HEK293 (cell line): ENCODE results near the gene CCR5AS.

Experiments used
- CTCF ChIA-PET: fragments of 350-600 bp; formaldehyde crosslinking; extraction: SDS; loops from one replicate; lab custom pipeline; 2021; ENCODE audit warnings: antibody characterized with exemption; lab: Yijun Ruan, JAX
- POLR2A ChIA-PET: fragments of 300-600 bp; formaldehyde crosslinking; extraction: SDS; loops from one replicate; lab custom pipeline; 2020; ENCODE audit warnings: antibody characterized with exemption, inconsistent platforms; lab: Yijun Ruan, JAX
- H3K27ac ChIP-seq: fragments of 200-500 bp; sonication (Bioruptor generic); 2 replicates; pipeline ENCODE4 v1.5.1; 2014; ENCODE audit warnings: low read depth, low read length, control low read depth, inconsistent platforms; ENCODE audit errors: extremely low read depth
- H3K36me3 ChIP-seq, 2 experiments: fragments of 200-500 bp in 1 of 2; sonication (Bioruptor generic) in 1 of 2; 1 replicate in 1 of 2; 2 replicates in 1 of 2; pipeline ENCODE4 v1.5.1; 2014 to 2017; ENCODE audit warnings: inconsistent platforms in 2 of 2, low read length in 2 of 2; ENCODE audit not compliant: control insufficient read depth in 2 of 2, insufficient read depth in 1 of 2
- H3K4me1 ChIP-seq: fragments of 200-500 bp; sonication (Bioruptor generic); 2 replicates; pipeline ENCODE4 v1.5.1; 2014; ENCODE audit warnings: mild to moderate bottlenecking, low read length, inconsistent platforms; ENCODE audit not compliant: control insufficient read depth, insufficient read depth
- H3K4me3 ChIP-seq: 2 replicates; pipeline ENCODE4 v1.5.1; 2011; ENCODE audit warnings: low read depth, mild to moderate bottlenecking, control low read depth, low read length, moderate library complexity
- H3K9me3 ChIP-seq: fragments of 200-500 bp; sonication (Bioruptor generic); 2 replicates; pipeline ENCODE4 v1.5.1; 2014; ENCODE audit warnings: low read depth, low read length, inconsistent platforms; ENCODE audit not compliant: control insufficient read depth, insufficient read depth
- KLF7 ChIP-seq: fragments of 450-650 bp; formaldehyde crosslinking; IDR thresholded peaks from 2 replicates; pipeline ENCODE4 v1.5.1; 2016; ENCODE audit warnings: missing biosample characterization, missing genetic modification characterization, borderline replicate concordance
- OVOL3 ChIP-seq: fragments of 450-650 bp; formaldehyde crosslinking; IDR thresholded peaks from 2 replicates; pipeline ENCODE4 v1.5.1; 2016; ENCODE audit warnings: missing biosample characterization, missing genetic modification characterization
- PRDM2 ChIP-seq: fragments of 450-650 bp; formaldehyde crosslinking; IDR thresholded peaks from 2 replicates; pipeline ENCODE4 v1.5.1; 2016; ENCODE audit warnings: missing biosample characterization, missing genetic modification characterization, borderline replicate concordance
- REST ChIP-seq: fragments of 450-650 bp; formaldehyde crosslinking; IDR thresholded peaks from 2 replicates; pipeline ENCODE4 v1.5.1; 2016; ENCODE audit warnings: missing biosample characterization, missing genetic modification characterization
- YY1 ChIP-seq: fragments of 450-650 bp; formaldehyde crosslinking; IDR thresholded peaks from 2 replicates; pipeline ENCODE4 v1.5.1; 2018; ENCODE audit warnings: missing biosample characterization, missing genetic modification characterization
- ZBTB44 ChIP-seq: fragments of 450-650 bp; IDR thresholded peaks from 2 replicates; pipeline ENCODE4 v1.5.1; 2018; ENCODE audit warnings: missing biosample characterization, mild to moderate bottlenecking, missing genetic modification characterization
- ZFP69B ChIP-seq: fragments of 450-650 bp; formaldehyde crosslinking; IDR thresholded peaks from 2 replicates; pipeline ENCODE4 v1.5.1; 2016; ENCODE audit warnings: missing biosample characterization, missing genetic modification characterization
- ZNF202 ChIP-seq: fragments of 450-650 bp; formaldehyde crosslinking; IDR thresholded peaks from 2 replicates; pipeline ENCODE4 v1.5.1; 2016; ENCODE audit warnings: missing biosample characterization, missing genetic modification characterization, borderline replicate concordance
- ZNF223 ChIP-seq: fragments of 450-650 bp; formaldehyde crosslinking; IDR thresholded peaks from 2 replicates; pipeline ENCODE4 v1.5.1; 2016; ENCODE audit warnings: missing biosample characterization, missing genetic modification characterization
- ZNF266 ChIP-seq: fragments of 450-650 bp; formaldehyde crosslinking; IDR thresholded peaks from 2 replicates; pipeline ENCODE4 v1.5.1; 2016; ENCODE audit warnings: missing biosample characterization, missing genetic modification characterization, low read depth
- ZSCAN16 ChIP-seq: fragments of 450-650 bp; formaldehyde crosslinking; IDR thresholded peaks from 2 replicates; pipeline ENCODE4 v1.5.1; 2016; ENCODE audit warnings: missing biosample characterization, missing genetic modification characterization
- ZXDB ChIP-seq: fragments of 450-650 bp; formaldehyde crosslinking; IDR thresholded peaks from 2 replicates; pipeline ENCODE4 v1.5.1; 2016; ENCODE audit warnings: missing biosample characterization, missing genetic modification characterization

CCR5AS gene

GRCh38 chr3:46454209-46454595 is 47.3 kb upstream of the CCR5AS start (continued):
- TF ChIP-seq PRDM2 (tag by site-specific recombination) (no peak), OVOL3 (tag by site-specific recombination) (no peak), ZBTB44 (tag by site-specific recombination) (no peak), ZNF223 (no peak), KLF7 (no peak), ZXDB (tag by site-specific recombination) (no peak), ZNF266 (no peak)

- Histone ChIP-seq H3K4me1 (no peaks in the 10 kb centered on the region), H3K9me3 (no peaks in the 10 kb centered on the region), H3K4me3 (no peak overlapping the region), H3K27ac (no peak overlapping the region), H3K36me3 (no peaks in the 10 kb centered on the region)
- POLR2A ChIA-PET: no interaction called here
- CTCF ChIA-PET: interaction anchor here (0.9 kb wide), 1 partner anchor 35 kb away, joined by 3 read pairs; no protein-coding TSS in a partner anchor
- TF ChIP-seq ZSCAN16 (tag by site-specific recombination) (no peak), ZFP69B (tag by site-specific recombination) (no peak), YY1 (no peak), ZNF202 (tag by site-specific recombination) (no peak), PRDM2 (tag by site-specific recombination) (no peak), REST (tag by site-specific recombination) (peak; percentile 82)
Measured at GRCh38 chr3:46453526-46454208, 46.8 kb upstream of the CCR5AS start.
